HG02623 (cell line): ENCODE measurements around the gene AMELY.
"Not testable (repeated sequence)": the region's sequence is repeated elsewhere in the genome, so short reads cannot be mapped to it uniquely, and the experiment has no call there.

ENCODE experiments used
- ATAC-seq: cut with Tn5 transposase; IDR thresholded peaks from one replicate; pipeline ENCODE4 v1.9.1; 2021; ENCODE audit warnings: moderate library complexity; ENCODE audit not compliant: unreplicated experiment

The AMELY gene, protein sequence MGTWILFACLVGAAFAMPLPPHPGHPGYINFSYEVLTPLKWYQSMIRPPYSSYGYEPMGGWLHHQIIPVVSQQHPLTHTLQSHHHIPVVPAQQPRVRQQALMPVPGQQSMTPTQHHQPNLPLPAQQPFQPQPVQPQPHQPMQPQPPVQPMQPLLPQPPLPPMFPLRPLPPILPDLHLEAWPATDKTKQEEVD

GRCh38 chrY:6911253-6911881 is at the start of gene AMELY:
Gene AMELY, minus strand, starts transcription at chrY:6911752. Its CDS starts 39,144 bp downstream, at chrY:6872608.
- ATAC-seq, result no peak

- no peak for ATAC-seq
These were observed 38.4 kb upstream of the AMELY start for GRCh38 chrY:6949947-6950346.

- ATAC-seq, result no peak
These were observed 36.8 kb upstream of the AMELY start for GRCh38 chrY:6948378-6948777.

DNA sequence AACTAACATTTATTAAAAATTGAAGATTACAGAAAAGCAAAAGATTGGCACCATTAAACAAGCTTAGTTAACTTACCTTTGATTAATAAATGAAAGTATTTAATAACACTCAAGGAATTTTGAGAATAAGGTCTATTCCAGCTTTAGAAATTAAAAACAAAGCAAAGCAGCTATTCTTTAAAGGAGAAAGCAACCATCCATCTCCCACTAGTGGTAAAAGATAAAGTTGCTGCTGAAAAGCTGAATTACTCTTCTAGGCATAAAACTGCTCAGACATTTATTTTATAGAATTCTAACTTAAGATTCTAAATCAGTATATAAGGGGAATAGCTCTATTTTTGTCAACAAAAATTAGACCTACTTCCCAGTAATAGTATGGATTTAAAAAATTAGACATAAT is 36.1 kb upstream of the AMELY start:
- no peak for ATAC-seq

GRCh38 chrY:6935497-6935896 is 23.9 kb upstream of the AMELY start:
- no peak for ATAC-seq

DNA sequence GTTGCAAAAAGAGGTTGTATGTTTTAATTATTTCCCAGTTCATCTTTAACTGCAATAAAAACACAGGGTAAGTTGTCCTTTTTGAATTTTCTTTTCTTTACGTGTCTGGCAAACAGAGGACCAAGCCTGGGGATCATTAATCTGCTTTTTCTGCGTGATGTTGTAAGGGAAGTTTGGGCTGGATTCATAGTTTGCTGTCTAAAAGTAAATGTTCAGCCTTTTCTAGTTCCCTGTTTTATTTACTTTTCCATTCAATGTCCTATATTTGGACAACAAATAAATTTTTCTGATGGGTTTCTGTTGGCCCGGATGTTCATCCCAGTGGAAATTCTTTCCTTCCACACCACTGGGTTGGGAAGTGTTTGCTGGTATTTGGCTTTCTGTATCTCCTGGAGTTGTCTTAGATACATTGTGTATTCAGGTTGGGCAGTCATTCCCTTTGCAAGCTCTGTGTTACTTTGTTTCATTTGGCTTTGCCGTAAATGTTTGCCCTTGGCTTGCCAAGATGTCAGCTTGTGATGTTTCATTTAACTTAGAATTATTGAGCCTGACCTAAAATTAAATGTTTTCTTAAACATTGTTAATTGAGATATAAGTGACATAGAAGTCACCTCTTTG is 20.3 kb upstream of the AMELY start:
- ATAC-seq, result no peak

GRCh38 chrY:6929237-6929636 is 17.7 kb upstream of the AMELY start:
- ATAC-seq, result no peak

GRCh38 chrY:6928265-6928664 is 16.7 kb upstream of the AMELY start:
- no peak for ATAC-seq

DNA sequence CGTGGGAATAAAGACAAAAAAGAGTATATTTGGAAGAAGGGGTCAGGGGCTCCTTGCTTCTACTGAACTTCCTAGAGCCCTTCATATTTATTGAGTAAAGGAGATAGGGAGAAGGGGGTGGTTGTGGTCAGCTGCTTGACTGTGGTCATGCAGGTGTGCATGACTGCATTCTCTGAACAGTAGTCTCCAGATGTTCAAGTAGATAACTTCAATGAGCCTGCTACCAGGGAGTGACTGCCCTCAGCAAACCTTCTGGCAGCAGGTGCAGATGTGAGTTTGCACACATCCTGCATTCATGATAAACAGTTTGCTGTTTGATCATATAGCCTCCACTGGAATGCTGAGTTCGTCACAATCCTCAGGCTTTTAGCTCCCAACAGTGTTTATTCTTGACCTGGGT is 9.5 kb upstream of the AMELY start:
- no peak for ATAC-seq

- no peak for ATAC-seq
These were observed 1.8 kb upstream of the AMELY start for GRCh38 chrY:6913362-6913761.

DNA sequence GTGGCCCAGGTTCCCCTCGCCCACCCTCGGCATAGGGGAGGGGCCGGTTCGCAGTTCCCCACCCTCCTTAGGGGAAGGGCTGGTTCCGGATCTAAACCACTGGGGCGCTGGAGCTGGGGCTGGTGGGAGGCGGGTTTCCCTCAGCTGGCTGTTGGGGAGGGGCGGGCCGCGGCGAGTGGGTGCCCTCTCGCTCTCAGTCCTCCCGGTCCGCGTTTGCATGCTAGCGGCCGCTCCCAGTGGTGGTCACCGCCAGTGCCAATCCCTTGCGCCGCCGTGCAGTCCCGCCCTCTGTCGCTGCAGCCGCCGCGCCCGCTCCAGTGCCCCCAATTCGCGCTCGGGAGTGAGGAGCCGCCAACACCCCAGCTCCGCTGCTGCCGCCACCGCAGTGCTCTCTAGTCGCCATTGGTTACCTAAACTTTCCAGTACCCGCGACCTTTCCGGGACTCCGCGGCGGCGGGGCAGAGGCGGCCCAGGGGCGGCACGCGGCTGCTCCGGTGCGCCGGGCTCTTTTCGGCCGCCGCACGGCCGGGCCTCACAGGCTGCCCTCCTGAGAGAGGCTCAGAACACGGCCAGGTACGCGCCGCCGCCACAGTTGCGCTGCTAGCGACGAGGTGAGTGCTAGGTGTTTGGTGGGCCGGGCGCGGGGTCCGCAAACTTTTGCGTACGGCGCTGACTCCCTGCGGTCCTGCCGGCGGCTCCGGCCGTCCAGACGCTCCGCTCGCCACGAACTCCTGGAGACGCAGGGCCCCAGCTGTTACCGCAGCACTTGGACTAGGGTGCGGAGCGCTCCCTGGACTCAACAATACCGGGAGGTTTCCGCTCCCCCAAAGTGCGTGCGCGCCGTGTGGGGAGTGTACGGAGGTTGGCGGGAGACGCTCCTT is 940 bp downstream of the AMELY start, which contains the start of gene TBL1Y:
Gene TBL1Y, plus strand, starts transcription at position 326 of the 881 bp plus-strand sequence. CDS start 114,388 bp downstream, outside the sequence.
- no peak for ATAC-seq

GRCh38 chrY:6909856-6910255 is 1.7 kb downstream of the AMELY start:
- ATAC-seq, result no peak

DNA sequence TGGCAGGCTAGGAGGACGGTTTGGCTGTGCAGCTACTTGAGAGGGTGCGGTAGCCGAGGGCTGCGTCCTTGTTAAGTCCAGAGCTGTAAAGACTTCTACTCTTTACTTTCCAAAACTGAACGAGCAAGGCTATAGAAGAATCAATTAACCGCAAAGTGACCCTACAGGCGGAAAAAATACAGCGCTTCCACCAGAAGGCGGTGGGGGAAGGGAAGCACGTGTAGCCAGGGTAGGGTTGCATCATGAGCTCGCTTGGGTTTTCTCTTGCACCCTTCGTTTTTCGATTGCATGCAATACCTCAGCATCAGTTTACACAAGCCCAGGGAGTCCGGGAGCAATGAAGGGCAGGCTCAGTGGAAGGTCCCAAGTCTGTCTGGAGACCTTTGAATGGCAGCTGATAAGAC is 2.4 kb downstream of the AMELY start:
- no peak for ATAC-seq

DNA sequence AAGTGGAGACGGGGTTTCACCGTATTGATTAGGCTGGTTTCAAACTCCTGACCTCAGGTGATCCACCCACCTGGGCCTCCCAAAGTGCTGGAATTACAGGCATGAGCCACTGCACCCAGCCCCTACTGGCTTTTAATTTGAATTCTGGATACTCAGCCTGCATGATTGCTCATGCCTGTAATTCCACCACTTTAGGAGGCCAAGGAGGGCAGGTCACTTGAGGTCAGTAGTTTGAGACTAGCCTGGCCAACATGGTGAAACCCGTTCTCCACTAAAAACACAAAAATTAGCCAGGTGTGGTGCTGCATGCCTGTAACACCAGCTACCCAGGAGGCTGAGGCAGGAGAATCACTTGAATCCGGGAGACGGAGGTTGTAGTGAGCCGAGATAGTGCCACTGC is 3.5 kb downstream of the AMELY start:
- ATAC-seq, result not testable (repeated sequence)

DNA sequence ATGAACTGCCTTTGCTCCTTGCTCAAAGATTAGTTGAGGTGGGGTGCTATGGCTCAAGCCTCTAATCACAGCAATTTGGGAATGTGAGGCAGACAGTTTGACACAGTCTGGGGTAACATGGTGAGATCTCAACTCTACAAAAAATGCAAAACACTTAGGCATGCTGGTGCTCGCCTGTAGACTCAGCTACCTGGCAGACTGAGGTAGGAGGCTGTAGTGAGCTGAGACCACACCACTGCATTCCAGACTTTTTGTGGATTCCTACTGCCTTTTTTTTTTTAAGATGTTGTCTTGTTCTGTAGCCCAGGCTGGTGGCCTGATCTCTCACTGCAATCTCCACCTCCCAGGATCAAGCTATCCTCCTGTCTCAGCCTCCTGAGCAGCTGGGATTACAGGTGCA is 4.0 kb downstream of the AMELY start:
- ATAC-seq, result no peak

GRCh38 chrY:6902116-6902515 is 9.4 kb downstream of the AMELY start:
- not testable (repeated sequence) for ATAC-seq

DNA sequence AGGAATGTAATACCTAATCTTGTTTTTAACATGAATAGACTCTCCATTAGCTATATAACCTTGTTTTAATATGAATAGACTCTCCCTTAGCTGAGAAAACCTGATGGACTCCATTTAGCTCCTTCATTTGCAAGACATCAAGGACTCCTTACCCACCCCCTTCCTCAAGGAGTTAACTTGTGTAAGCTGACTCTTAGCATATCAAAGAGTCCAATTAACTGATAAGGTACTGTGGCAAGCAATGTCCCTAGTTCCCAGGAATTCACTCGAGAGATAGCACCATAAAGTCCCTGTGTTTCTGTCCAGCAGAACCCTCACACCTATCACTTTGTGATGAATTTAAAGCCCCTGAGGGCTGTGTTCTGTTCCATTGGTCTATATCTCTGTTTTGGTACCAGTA is 16.3 kb downstream of the AMELY start:
- ATAC-seq, result no peak

- ATAC-seq, result no peak
These were observed 17.1 kb downstream of the AMELY start for GRCh38 chrY:6894496-6894895.

DNA sequence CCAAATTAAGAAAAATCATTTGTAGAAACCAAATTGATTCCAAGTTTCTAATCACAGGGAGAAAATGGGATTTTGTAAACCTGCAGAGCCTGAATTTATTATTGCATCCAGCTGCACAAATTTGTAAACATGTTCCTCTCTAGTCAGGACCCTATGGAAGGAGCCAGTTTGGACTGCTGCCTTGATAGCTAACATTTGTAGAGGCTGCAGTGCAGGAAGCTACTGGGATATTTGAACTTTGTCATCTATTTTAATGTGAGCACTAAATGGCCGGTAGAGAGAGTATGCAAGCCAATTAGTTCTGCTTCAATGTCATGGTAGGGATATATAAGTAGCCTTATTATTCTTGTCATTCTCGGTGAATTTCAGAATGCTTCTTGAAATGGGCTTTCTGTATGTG is 62.2 kb downstream of the AMELY start:
- ATAC-seq, result no peak

DNA sequence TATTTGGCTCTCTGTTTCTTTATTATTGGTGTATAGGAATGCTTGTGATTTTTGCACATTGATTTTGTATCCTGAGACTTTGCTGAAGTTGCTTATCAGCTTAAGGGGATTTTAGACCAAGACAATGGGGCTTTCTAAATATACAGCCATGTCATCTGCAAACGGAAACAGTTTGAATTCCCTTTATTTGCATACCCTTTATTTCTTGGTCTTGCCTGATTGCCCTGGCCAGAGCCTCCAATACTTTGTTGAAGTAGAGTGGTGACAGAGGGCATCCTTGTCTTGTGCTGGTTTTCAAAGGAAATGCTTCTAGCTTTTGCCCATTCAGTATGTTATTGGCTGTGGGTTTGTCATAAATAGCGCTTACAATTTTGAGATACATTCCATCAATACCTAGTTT is 68.9 kb downstream of the AMELY start:
- not testable (repeated sequence) for ATAC-seq
